Measurements from ENCODE around the gene CCDC86.

CCDC86 gene

GRCh38 chr11:60858236-60858635 is 16.3 kb downstream of the CCDC86 start:
- DNase-seq (ENCODE audit: low read depth): no peak
- no peak for TF ChIP-seq CTCF (conservative IDR thresholded peaks at IDR 0.05; ENCODE audit: low read length)
- no peak overlapping the region for H3K4me3 ChIP-seq (ENCODE audit: low read length)

GRCh38 chr11:60858731-60859464 is 17.0 kb downstream of the CCDC86 start:
- no peak overlapping the region for H3K4me3 ChIP-seq (ENCODE audit: low read length)
- no peak for DNase-seq (ENCODE audit: low read depth)
- no peak for TF ChIP-seq CTCF (conservative IDR thresholded peaks at IDR 0.05; ENCODE audit: low read length)

GRCh38 chr11:60859616-60860250 is 17.8 kb downstream of the CCDC86 start:
- no peak overlapping the region for H3K4me3 ChIP-seq (ENCODE audit: low read length)
- DNase-seq (ENCODE audit: low read depth): no peak
- TF ChIP-seq CTCF (conservative IDR thresholded peaks at IDR 0.05; ENCODE audit: low read length): no peak

- H3K4me3 ChIP-seq (ENCODE audit: low read length): no peak overlapping the region
- no peak for DNase-seq (ENCODE audit: low read depth)
- no peak for TF ChIP-seq CTCF (conservative IDR thresholded peaks at IDR 0.05; ENCODE audit: low read length)
Observed at GRCh38 chr11:60860943-60861342, 19.0 kb downstream of the CCDC86 start.

- H3K4me3 ChIP-seq (ENCODE audit: low read length): no peak overlapping the region
- DNase-seq (ENCODE audit: low read depth): no peak
- no peak for TF ChIP-seq CTCF (conservative IDR thresholded peaks at IDR 0.05; ENCODE audit: low read length)
Observed at GRCh38 chr11:60862171-60862570, 20.3 kb downstream of the CCDC86 start.

GRCh38 chr11:60863550-60864521 is 21.9 kb downstream of the CCDC86 start:
- DNase-seq (ENCODE audit: low read depth): no peak
- TF ChIP-seq CTCF (conservative IDR thresholded peaks at IDR 0.05; ENCODE audit: low read length): no peak
- H3K4me3 ChIP-seq (ENCODE audit: low read length): no peak overlapping the region
